Thyroid gland (tissue), 4 donors: ENCODE data around the gene MCCD1. TPM values are rescaled to one million over a fixed set of nuclear protein-coding genes. Genes with fewer than 3 reads are reported as not detected.

Experiments
- DNase-seq, 2 donors: peaks; one replicate each; pipeline ENCODE4 v3.0.0-alpha.2; 2019
- H3K27ac ChIP-seq, 3 donors: fragments of 200-600 bp; sonication (generic); 1 replicate in 2 of 3; 2 replicates in 1 of 3; pipeline ENCODE4 v1.5.1; 2016 to 2019; ENCODE audit warnings: mild to moderate bottlenecking in 1 of 3, moderate library complexity in 1 of 3
- H3K27me3 ChIP-seq: fragments of 200-600 bp; sonication (generic); one replicate; pipeline ENCODE4 v1.5.1; 2019
- H3K36me3 ChIP-seq, 2 donors: fragments of 200-600 bp; sonication (generic); one replicate each; pipeline ENCODE4 v1.5.1; 2016 to 2019
- H3K4me1 ChIP-seq, 2 donors: fragments of 200-600 bp; sonication (generic); one replicate each; pipeline ENCODE4 v1.5.1; 2017 to 2019
- H3K4me3 ChIP-seq, 3 donors: fragments of 200-600 bp; sonication (generic); replicated peaks in 1 of 3; 1 replicate in 2 of 3; 2 replicates in 1 of 3; pipeline ENCODE4 v1.5.1; 2016; ENCODE audit warnings: mild to moderate bottlenecking in 1 of 3
- H3K9me3 ChIP-seq: fragments of 200-600 bp; sonication (generic); one replicate; pipeline ENCODE4 v1.5.1; 2017
- CTCF ChIP-seq, 6 experiments: fragments of 200-600 bp in 3 of 6; fragments of 450-650 bp in 3 of 6; sonication (generic) in 3 of 6; IDR thresholded peaks; one replicate each; pipeline ENCODE4 v1.5.1; 2016 to 2019; ENCODE audit warnings: antibody characterized with exemption in 6 of 6, mild to moderate bottlenecking in 2 of 6, inconsistent platforms in 1 of 6, moderate library complexity in 1 of 6
- POLR2A ChIP-seq, 2 donors: fragments of 450-650 bp; IDR thresholded peaks; one replicate each; pipeline ENCODE4 v1.6.1; 2017; ENCODE audit warnings: antibody characterized with exemption in 2 of 2, mild to moderate bottlenecking in 2 of 2, moderate library complexity in 1 of 2
- WGBS, 2 donors: methylation state at CpG; one replicate each; pipeline ENCODE4 v1.1.5; 2017; 5-methylcytosine and 5-hydroxymethylcytosine counted together
- intact Hi-C: fragments of 100-400 bp; cut with DNase I; formaldehyde crosslinking; loops from one replicate; pipeline ENCODE4 v1.15.1; 2023
- total RNA-seq, 4 donors: library from RNA; depleted of rRNA; stranded (reverse); fragments of >200 nt; gene quantifications; one replicate each; pipeline ENCODE4 v1.2.3, GENCODE V29; 2016

The MCCD1 gene
- total RNA-seq, 4 donors from 2014 or later = not detected

GRCh38 chr6:31567531-31568370 lies 39.0 kb downstream of the MCCD1 start:
- DNase-seq = no peak
- intact Hi-C loops = no loop called here
- no peak overlapping the region for H3K27ac ChIP-seq
- TF ChIP-seq CTCF (IDR thresholded peaks at IDR 0.05) (no peak), POLR2A (IDR thresholded peaks at IDR 0.05) (no peak)
- no peaks in the 10 kb centered on the region for H3K36me3 ChIP-seq
- no peak overlapping the region for H3K4me3 ChIP-seq
- WGBS, 2 donors = 42 to 55% methylated on average over 9 of the region's 9 CpGs
- H3K9me3 ChIP-seq = no peaks in the 10 kb centered on the region
- no peaks in the 10 kb centered on the region for H3K27me3 ChIP-seq
- H3K4me1 ChIP-seq = no peaks in the 10 kb centered on the region

- intact Hi-C loops = no loop called here
- no peaks in the 10 kb centered on the region for H3K27me3 ChIP-seq
- 55 to 82% methylated on average over 3 of the region's 3 CpGs for WGBS, 2 donors
- no peak overlapping the region for H3K4me3 ChIP-seq
- no peak overlapping the region for H3K27ac ChIP-seq
- no peak for TF ChIP-seq CTCF (IDR thresholded peaks at IDR 0.05)
- no peak for TF ChIP-seq POLR2A (IDR thresholded peaks at IDR 0.05)
- no peaks in the 10 kb centered on the region for H3K4me1 ChIP-seq
- no peak for DNase-seq
- H3K9me3 ChIP-seq = no peaks in the 10 kb centered on the region
- no peaks in the 10 kb centered on the region for H3K36me3 ChIP-seq
Measured at GRCh38 chr6:31568537-31568961, 39.8 kb downstream of the MCCD1 start.

GRCh38 chr6:31569861-31570536 lies 41.2 kb downstream of the MCCD1 start:
- Histone ChIP-seq H3K9me3 (no peaks in the 10 kb centered on the region), H3K4me3 (no peak overlapping the region), H3K36me3 (no peaks in the 10 kb centered on the region), H3K27me3 (no peaks in the 10 kb centered on the region), H3K27ac (no peak overlapping the region), H3K4me1 (no peaks in the 10 kb centered on the region)
- WGBS, 2 donors = 70 to 80% methylated on average over 1 of the region's 1 CpG
- DNase-seq = no peak
- TF ChIP-seq POLR2A (IDR thresholded peaks at IDR 0.05) = no peak
- TF ChIP-seq CTCF (IDR thresholded peaks at IDR 0.05) = no peak
- intact Hi-C loops = no loop called here

- Histone ChIP-seq H3K4me1 (no peaks in the 10 kb centered on the region), H3K4me3 (no peak within 1 kb of the TSS)
Measured at GRCh38 chr6:31572041-31572911, 43.5 kb downstream of the MCCD1 start, which contains the start of gene LTA. LTA (plus strand) TSS chr6:31572289; CDS start chr6:31572743, 454 bp downstream.

More at GRCh38 chr6:31572041-31572911, 43.5 kb downstream of the MCCD1 start, which contains the start of gene LTA:
- DNase-seq = no peak
- no peak within 1 kb of the TSS for H3K27ac ChIP-seq
- no peaks in the 10 kb centered on the region for H3K36me3 ChIP-seq
- WGBS, 2 donors = 86 to 89% methylated on average over 27 of the region's 27 CpGs
- TF ChIP-seq POLR2A (IDR thresholded peaks at IDR 0.05) (no peak), CTCF (IDR thresholded peaks at IDR 0.05) (no peak)
- no peaks in the 10 kb centered on the region for H3K9me3 ChIP-seq
- intact Hi-C loops = no loop called here
- H3K27me3 ChIP-seq = no peaks in the 10 kb centered on the region
